ENCODE measurements around the gene CPPED1. TPM values are rescaled to one million over a fixed set of nuclear protein-coding genes. Genes with fewer than 3 reads are reported as not detected.

Gene CPPED1
- total RNA-seq, 2 donors from 2014 or later = 22.8 to 29.1 TPM

GRCh38 chr16:12611006-12611477 lies 192.6 kb downstream of the CPPED1 start:
- no peak overlapping the region for H3K27ac ChIP-seq
- no peaks in the 10 kb centered on the region for H3K36me3 ChIP-seq
- DNase-seq = no peak
- H3K27me3 ChIP-seq = no peaks in the 10 kb centered on the region
- no peak overlapping the region for H3K4me3 ChIP-seq
- no peak overlapping the region for H3K9ac ChIP-seq (ENCODE audit: low read depth in 2 of 2, low read length in 2 of 2)
- intact Hi-C loops (cut with DNase I) = no loop called here
- H3K4me1 ChIP-seq = no peaks in the 10 kb centered on the region
- TF ChIP-seq CTCF (IDR thresholded peaks at IDR 0.05) = no peak
- no peaks in the 10 kb centered on the region for H3K9me3 ChIP-seq

DNA sequence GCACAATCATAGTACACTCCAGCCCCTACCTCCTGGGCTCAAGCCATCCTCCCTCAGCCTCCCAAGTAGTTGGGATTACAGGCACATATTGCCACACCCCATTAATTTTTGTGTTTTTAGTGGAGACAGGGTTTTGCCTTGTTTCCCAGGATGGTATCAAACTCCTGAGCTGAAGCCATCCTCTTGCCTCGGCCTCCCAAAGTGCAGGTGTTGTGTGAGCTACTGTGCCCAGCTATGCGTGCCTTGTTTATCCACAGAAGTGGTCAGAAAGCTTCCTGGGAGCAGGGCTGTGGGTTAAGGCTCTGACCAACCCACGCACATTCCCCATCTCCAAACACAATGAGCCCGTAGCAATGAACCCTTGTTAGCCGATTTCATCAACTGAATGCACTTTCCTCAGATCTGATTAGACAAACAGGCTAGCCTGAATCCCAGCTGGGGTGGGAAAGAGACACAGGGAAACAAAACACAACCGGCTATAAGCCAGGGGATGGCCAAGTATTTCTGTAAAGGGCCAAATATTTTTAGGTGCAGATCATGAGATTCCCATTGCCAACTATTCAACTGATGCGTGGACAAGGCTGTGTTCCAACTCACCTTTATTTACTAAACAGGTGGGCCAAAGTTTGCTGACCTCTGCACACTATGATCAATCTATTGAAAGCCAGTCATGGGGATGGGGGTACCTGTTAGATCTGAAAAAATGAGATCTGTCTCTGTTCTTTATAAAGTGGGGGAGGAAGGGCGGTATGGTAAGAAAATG lies 193.6 kb downstream of the CPPED1 start:
- no peak for DNase-seq
- Histone ChIP-seq H3K4me3 (no peak overlapping the region), H3K36me3 (no peaks in the 10 kb centered on the region), H3K27ac (no peak overlapping the region), H3K4me1 (no peaks in the 10 kb centered on the region), H3K9ac (ENCODE audit: low read depth in 2 of 2, low read length in 2 of 2) (no peak overlapping the region), H3K9me3 (no peaks in the 10 kb centered on the region), H3K27me3 (no peaks in the 10 kb centered on the region)
- intact Hi-C loops (cut with DNase I) = no loop called here
- no peak for TF ChIP-seq CTCF (IDR thresholded peaks at IDR 0.05)

Small RNA genes lying within 50 kb of the gene (microRNA-seq; reads per million reads assigned to microRNA genes)
- gene MIR4718 = not detected

Other genes starting within 250 kb of the CPPED1 start
- gene SHISA9, start 97.7 kb upstream of the CPPED1 start, total RNA-seq = 1 to 10 TPM in 1 of 2 donors, under 1 TPM in 1; 0.74 to 1.3 TPM

Measured in colonic mucosa (tissue), 4 donors.